H1 (cell line): ENCODE data around the gene FGF14. TPM values are rescaled to one million over a fixed set of nuclear protein-coding genes. Genes with fewer than 3 reads are reported as not detected.

Source experiments
- ATF2 ChIP-seq: IDR thresholded peaks from 2 replicates; pipeline ENCODE4 v1.6.1; 2012; ENCODE audit warnings: low read length, inconsistent platforms
- CHD1 ChIP-seq: IDR thresholded peaks from 2 replicates; pipeline ENCODE4 v1.6.1; 2012; ENCODE audit warnings: low read depth, low read length, improper control_type of control experiment
- CTCF ChIP-seq, 3 experiments: IDR thresholded peaks; 1 replicate in 2 of 3; 2 replicates in 1 of 3; pipeline versions ENCODE4 v1.5.1 to v1.6.1; 2011; ENCODE audit warnings: low read length in 3 of 3, mild to moderate bottlenecking in 3 of 3, inconsistent platforms in 2 of 3, low read depth in 1 of 3, moderate library complexity in 1 of 3; ENCODE audit not compliant: insufficient read depth in 1 of 3; ENCODE audit errors: control extremely low read depth in 1 of 3
- KDM1A ChIP-seq: fragments of 200-600, 300-600 bp; sonication (generic); IDR thresholded peaks from 2 replicates; pipeline ENCODE4 v1.7.1; 2016; ENCODE audit warnings: mild to moderate bottlenecking, low read length, borderline replicate concordance
- SIRT6 ChIP-seq: IDR thresholded peaks from one replicate; pipeline ENCODE4 v1.7.1; 2012; ENCODE audit warnings: low read length, inconsistent platforms
- TEAD4 ChIP-seq: IDR thresholded peaks from 2 replicates; pipeline ENCODE4 v1.6.1; 2012; ENCODE audit warnings: low read depth, low read length, inconsistent platforms, mixed read lengths
- polyA plus RNA-seq, 7 experiments: library from polyadenylated mRNA; depleted of rRNA in 3 of 7; stranded (reverse) in 5 of 7; unstranded in 2 of 7; fragments of >200 nt in 5 of 7; fragments of 200-250 nt in 2 of 7; gene quantifications; 1 replicate in 5 of 7; 2 replicates in 1 of 7; 4 replicates in 1 of 7; pipeline versions ENCODE4 v1.2.1 to v1.2.3, GENCODE V29; 2011 to 2013; ENCODE audit warnings: missing spikeins in 2 of 7, mixed read lengths in 2 of 7
- total RNA-seq: library from RNA; stranded (reverse); fragmentation: NEBNext Ultra II Directional; extraction: Animal tissue kit (Norgen Biotek cat#: 25700); gene quantifications from 2 replicates; pipeline ENCODE4 v1.2.1, GENCODE V29; 2021

Gene FGF14
- total and polyA plus RNA-seq, 2 of the 8 experiments (the other 6 are each of a cell fraction or from before 2014, with no cell fraction given) = 0.05 to 0.58 TPM

- TF ChIP-seq ATF2 = no peak
- no peak for TF ChIP-seq KDM1A
- no peak for TF ChIP-seq SIRT6
- no peak for TF ChIP-seq CTCF (IDR thresholded peaks at IDR 0.05; ENCODE audit: control extremely low read depth in 1 of 3, insufficient read depth in 1 of 3, low read depth in 1 of 3, low read length in 3 of 3)
- no peak for TF ChIP-seq TEAD4
- TF ChIP-seq CHD1 = no peak
Observed at GRCh38 chr13:102376318-102376717, 25.5 kb downstream of the FGF14 start (continued).
